ENCODE data around the gene OR2AJ1.
A peak's percentile ranks its signal among the peaks of the same experiment; 100 is the strongest.

The OR2AJ1 gene

DNA sequence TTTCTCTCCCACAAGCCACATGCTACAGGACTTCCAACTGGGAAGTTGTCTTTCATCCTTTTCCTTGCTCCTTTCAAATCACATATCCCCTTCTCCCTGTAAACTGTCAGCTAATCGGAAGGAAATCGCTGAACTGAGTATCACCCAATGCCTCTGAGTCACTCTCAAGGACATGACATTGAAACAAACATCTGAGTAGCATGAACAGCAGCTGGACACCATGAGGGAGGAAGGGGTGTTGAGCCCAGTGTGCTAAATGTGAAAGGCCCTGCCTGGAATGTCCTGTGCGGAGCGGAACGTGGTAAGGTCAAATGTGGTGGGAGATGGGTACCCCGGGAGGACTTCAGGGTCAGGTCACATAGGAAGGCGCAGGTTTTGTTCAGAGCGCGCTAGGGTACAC lies at the start of gene OR2AJ1:
OR2AJ1 (plus strand) TSS at position 22 of the 400 bp plus-strand sequence. CDS start 8,880 bp downstream, outside the sequence.
- DNase-seq = no peak

DNA sequence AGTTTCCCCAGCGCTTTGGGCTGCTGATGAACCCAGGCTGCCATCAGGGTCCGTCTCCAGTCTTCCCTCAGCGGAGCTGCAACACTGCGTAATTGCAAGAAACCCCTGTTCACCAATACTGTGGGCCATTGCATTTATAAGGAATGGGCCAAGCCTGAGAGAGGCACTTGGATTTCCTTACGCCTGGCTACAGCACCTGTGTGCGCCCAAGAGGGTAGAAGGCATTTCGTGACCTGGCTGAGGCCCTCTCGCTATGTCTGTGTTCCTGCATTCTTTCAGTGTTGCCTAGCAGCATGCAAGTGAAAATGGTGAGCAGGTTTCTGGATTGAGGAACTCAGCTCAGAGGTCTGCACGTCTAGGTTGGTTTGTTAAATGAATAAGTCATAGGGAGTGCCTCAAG lies 41.3 kb upstream of the OR2AJ1 start:
- no peak for DNase-seq

- no peak for DNase-seq
Observed at GRCh38 chr1:247884797-247885413, 39.8 kb upstream of the OR2AJ1 start.

- DNase-seq = no peak
Observed at GRCh38 chr1:247895163-247895637, 29.5 kb upstream of the OR2AJ1 start, which contains the start of gene OR2W3. Gene OR2W3, plus strand, starts transcription at chr1:247895587. Its CDS starts 0 bp downstream, at chr1:247895587.

DNA sequence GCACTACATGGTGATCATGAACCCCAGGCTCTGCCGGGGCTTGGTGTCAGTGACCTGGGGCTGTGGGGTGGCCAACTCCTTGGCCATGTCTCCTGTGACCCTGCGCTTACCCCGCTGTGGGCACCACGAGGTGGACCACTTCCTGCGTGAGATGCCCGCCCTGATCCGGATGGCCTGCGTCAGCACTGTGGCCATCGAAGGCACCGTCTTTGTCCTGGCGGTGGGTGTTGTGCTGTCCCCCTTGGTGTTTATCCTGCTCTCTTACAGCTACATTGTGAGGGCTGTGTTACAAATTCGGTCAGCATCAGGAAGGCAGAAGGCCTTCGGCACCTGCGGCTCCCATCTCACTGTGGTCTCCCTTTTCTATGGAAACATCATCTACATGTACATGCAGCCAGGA lies 28.7 kb upstream of the OR2AJ1 start:
- DNase-seq = no peak

- no peak for DNase-seq
Observed at GRCh38 chr1:247904122-247904521, 20.6 kb upstream of the OR2AJ1 start.

GRCh38 chr1:247905181-247905580 lies 19.5 kb upstream of the OR2AJ1 start:
- no peak for DNase-seq

DNA sequence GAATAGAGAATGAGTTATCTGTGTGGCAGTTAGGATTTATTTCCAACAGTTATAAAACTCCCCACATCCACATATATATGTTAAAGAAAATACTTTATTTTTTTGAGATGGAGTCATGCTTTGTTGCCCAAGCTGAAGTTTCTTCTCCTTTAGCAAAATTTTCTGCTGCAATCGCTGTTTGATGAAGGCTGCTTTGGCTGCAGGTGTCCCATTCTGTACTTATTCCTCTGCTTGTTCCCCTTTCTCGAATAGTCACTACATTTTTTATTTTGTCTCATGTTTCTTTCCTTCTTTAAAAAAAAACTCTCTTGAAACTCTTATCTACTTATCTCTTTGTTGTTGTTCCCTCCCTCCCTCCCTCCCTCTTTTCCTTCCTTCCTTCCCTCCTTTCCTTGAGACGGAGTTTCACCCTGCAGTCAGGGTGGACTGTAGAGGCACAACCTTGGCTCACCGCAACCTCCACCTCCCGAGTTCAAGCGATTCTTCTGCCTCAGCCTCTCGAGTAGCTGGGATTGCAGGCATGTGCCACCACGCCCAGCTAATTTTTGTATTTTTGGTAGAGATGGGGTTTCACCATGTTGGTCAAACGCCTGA lies 18.7 kb upstream of the OR2AJ1 start:
- DNase-seq = no peak

- DNase-seq = peak in 1 of 2 donors; percentile 10
Observed at GRCh38 chr1:247906504-247907047, 18.1 kb upstream of the OR2AJ1 start.

DNA sequence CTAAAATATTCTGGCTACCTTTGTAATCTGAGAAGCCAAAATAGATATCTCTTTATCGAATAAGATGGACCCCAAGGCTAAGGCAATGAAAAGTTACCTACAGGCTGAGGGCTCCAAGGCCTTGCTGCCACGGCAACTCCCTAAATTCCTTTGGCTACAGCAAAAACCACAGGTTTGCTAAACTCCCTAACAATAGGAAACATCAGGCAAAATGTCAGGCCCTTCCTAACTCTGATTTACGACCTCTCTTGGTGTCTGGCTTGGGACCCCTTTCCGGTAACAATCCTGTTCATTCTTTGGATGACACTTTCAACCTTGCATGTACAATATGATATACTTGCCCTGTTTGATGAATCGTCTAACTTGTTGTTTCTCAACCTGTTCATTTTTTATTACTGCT lies 15.9 kb upstream of the OR2AJ1 start:
- DNase-seq = no peak

- DNase-seq = no peak
Observed at GRCh38 chr1:247913786-247914185, 10.9 kb upstream of the OR2AJ1 start.

DNA sequence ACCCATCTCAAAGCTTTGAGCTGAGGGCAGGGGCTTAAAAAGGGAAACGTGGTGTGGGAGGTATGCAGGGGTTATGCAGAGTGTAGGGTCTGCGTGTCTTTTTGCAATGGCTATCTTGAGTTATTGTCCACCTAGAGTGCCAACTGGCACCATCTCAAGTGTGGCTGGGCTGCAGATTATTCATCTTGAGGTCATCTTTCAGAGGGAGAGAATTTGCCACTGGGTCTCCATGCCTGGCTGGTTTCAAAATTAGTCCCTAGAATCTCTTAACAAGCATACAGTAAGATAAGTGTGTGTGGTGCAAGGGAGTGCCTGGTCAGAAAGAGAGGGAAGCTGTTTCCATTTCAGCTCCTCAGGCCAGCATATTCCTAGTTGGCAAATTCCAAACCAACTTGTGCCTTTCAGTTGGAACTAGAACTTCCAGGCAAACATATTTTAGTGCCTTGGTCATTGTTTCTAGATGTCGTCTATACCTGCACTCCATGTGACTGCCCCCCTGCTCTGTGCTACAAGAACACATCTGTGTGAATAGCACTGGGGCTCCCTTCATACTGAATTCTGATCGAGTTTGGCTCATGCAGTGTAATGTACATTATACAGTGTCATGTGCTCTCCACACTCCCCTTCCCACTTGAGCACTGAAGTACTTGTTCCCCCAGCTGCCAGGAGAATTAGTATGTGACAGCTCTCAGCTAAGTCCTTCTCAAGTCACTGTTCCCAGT lies 9.6 kb upstream of the OR2AJ1 start:
- no peak for DNase-seq

- DNase-seq = no peak
Observed at GRCh38 chr1:247919952-247920351, 4.7 kb upstream of the OR2AJ1 start, which contains the start of gene OR2T8. Gene OR2T8, plus strand, starts transcription at chr1:247920252. Its CDS starts 766 bp downstream, at chr1:247921018.

DNA sequence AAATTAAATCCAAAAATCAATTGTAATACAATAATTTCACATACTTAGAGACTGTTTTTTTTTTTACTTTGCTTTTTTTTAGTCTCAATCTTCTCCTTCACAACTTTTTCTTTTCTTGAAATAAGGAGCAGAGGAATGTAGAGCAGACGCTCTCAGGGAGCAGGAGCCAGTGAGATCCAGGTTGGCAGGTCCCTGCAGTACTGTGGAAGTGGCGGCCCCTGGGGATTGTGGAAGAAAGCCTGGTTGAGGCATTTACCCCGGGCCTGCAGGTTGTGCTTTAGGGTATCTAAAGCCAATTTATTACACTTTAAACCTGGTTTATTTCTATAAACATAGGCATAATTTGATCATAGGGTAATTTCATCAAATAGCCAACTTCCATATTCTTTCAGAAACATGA lies 748 bp upstream of the OR2AJ1 start:
- no peak for DNase-seq

GRCh38 chr1:247933989-247934388 lies 9.3 kb downstream of the OR2AJ1 start:
- DNase-seq = no peak

DNA sequence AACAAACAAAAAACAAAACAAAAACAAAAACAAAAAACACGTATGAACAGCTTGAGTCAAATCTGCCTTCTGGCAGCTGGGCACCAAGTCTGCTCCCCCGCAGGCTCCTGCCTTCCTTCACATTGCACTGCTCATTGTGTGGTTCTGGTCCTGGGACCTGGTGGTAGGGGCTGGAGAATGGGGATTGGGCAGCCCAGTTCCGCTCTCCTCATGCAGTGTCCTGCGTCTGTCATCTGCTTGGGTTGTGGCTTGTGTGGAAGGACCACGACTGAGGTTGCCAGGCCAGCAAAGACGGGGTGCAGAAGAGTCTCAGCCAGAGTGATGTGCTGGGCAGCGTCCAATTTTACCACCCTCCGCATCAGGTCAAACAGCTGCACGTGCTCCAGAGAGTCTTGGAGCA lies 11.1 kb downstream of the OR2AJ1 start:
- no peak for DNase-seq

- DNase-seq = no peak
Observed at GRCh38 chr1:247936415-247936814, 11.7 kb downstream of the OR2AJ1 start.

- DNase-seq = peak; percentile 67 to 97
Observed at GRCh38 chr1:247936965-247937734, 12.5 kb downstream of the OR2AJ1 start.

- no peak for DNase-seq
Observed at GRCh38 chr1:247942624-247943023, 17.9 kb downstream of the OR2AJ1 start.

DNA sequence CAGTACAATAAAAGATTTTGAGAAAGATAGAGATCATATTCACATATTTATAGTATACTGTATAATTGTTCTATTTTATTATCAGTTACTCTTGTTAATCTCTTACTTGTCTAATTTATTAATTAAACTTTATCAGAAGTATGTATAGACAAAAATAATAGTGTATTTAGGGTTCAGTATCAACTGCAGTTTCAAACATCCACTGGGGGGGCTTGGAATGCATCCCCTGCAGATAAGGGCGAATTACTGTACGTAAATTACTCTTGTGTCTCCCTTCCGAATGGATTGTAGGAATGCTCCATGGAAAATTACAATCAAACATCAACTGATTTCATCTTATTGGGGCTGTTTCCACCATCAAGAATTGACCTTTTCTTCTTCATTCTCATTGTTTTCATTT lies 23.9 kb downstream of the OR2AJ1 start, which contains the start of gene OR2L8:
OR2L8 (plus strand) TSS at position 301 of the 400 bp plus-strand sequence; CDS start at position 301, 0 bp downstream.
- no peak for DNase-seq

- DNase-seq = no peak
Observed at GRCh38 chr1:247953408-247953807, 28.7 kb downstream of the OR2AJ1 start.

GRCh38 chr1:247961791-247962190 lies 37.1 kb downstream of the OR2AJ1 start:
- no peak for DNase-seq
